HepG2 (cell line): ENCODE results near the gene DQX1. TPM values are rescaled to one million over a fixed set of nuclear protein-coding genes. Genes with fewer than 3 reads are reported as not detected.

Experiments used
- ATAC-seq: fragments of 200-7000 bp; cut with Tn5 transposase; 3 replicates; pipeline ENCODE4 v1.9.1; 2020; ENCODE audit warnings: mild to moderate bottlenecking, moderate library complexity
- BruUV-seq: library from RNA; stranded (reverse); fragments of 400-500 nt; replicated peaks from 2 replicates; lab custom pipeline; 2021; lab: Mats Ljungman, UMichigan
- CTCF ChIA-PET: fragments of 300-600 bp; formaldehyde crosslinking; extraction: SDS; loops from one replicate; lab custom pipeline; 2021; ENCODE audit warnings: low total read pairs, inconsistent platforms, low intra/inter-chr PET ratio; lab: Yijun Ruan, JAX
- POLR2A ChIA-PET: fragments of 350-600 bp; sonication (Branson Sonifier 250); formaldehyde crosslinking; loops from one replicate; lab custom pipeline; 2020; ENCODE audit warnings: antibody characterized with exemption, inconsistent platforms; lab: Yijun Ruan, JAX
- DNase-seq: peaks from one replicate; pipeline ENCODE4 v3.0.0-alpha.2; 2015; ENCODE audit warnings: low spot score
- FAIRE-seq: peaks from 3 replicates; lab custom pipeline; 2011; peaks lifted over from hg19 to GRCh38; lab: Jason Lieb, UNC
- H2AFZ ChIP-seq: one replicate; pipeline ENCODE4 v1.6.1; 2011; ENCODE audit warnings: low read length, inconsistent platforms
- H3K27ac ChIP-seq: fragments of 300-600 bp; 3 replicates; pipeline ENCODE4 v1.8.0; 2011; ENCODE audit warnings: mixed run types, mild to moderate bottlenecking, mixed read lengths, low read length, inconsistent platforms; ENCODE audit not compliant: insufficient read depth; ENCODE audit errors: extremely low read length
- H3K27me3 ChIP-seq, 2 experiments: fragments of 200-600 bp in 1 of 2; 2 replicates in 1 of 2; 3 replicates in 1 of 2; pipeline versions ENCODE4 v1.6.0 to v1.8.0; 2011; ENCODE audit warnings: low read length in 2 of 2, mild to moderate bottlenecking in 2 of 2, moderate library complexity in 2 of 2, inconsistent platforms in 1 of 2; ENCODE audit not compliant: insufficient read depth in 2 of 2, control insufficient read depth in 1 of 2
- H3K36me3 ChIP-seq, 2 experiments: fragments of 200-600 bp in 1 of 2; replicated peaks in 1 of 2; 2 replicates in 1 of 2; 3 replicates in 1 of 2; pipeline versions ENCODE4 v1.5.1 to v1.8.0; 2011; ENCODE audit warnings: low read length in 2 of 2, inconsistent platforms in 1 of 2; ENCODE audit not compliant: insufficient read depth in 2 of 2, control insufficient read depth in 1 of 2
- H3K4me1 ChIP-seq: 2 replicates; pipeline ENCODE4 v1.5.1; 2012; ENCODE audit warnings: low read length, inconsistent platforms; ENCODE audit not compliant: insufficient read depth
- H3K4me2 ChIP-seq: 2 replicates; pipeline ENCODE4 v1.6.0; 2011; ENCODE audit warnings: low read depth, low read length, inconsistent platforms
- H3K4me3 ChIP-seq, 3 experiments: fragments of 200-600 bp in 1 of 3; sonication (generic), shearing (Covaris generic) in 1 of 3; replicated peaks in 1 of 3; 2 replicates each; pipeline ENCODE4 v1.5.1; 2011 to 2016; ENCODE audit warnings: low read length in 3 of 3, inconsistent platforms in 2 of 3, low read depth in 2 of 3, mild to moderate bottlenecking in 2 of 3, control low read depth in 1 of 3, mixed read lengths in 1 of 3; ENCODE audit not compliant: insufficient read depth in 1 of 3
- H3K79me2 ChIP-seq: one replicate; pipeline ENCODE4 v1.6.1; 2011; ENCODE audit warnings: low read length, inconsistent platforms; ENCODE audit not compliant: insufficient read depth
- H3K9ac ChIP-seq: 2 replicates; pipeline ENCODE4 v1.6.0; 2011; ENCODE audit warnings: mild to moderate bottlenecking, low read depth, low read length, inconsistent platforms; ENCODE audit not compliant: insufficient read depth
- H3K9me3 ChIP-seq: 2 replicates; pipeline ENCODE4 v1.5.1; 2012; ENCODE audit warnings: mild to moderate bottlenecking, low read length
- H4K20me1 ChIP-seq: 2 replicates; pipeline ENCODE4 v1.6.0; 2011; ENCODE audit warnings: inconsistent platforms, mild to moderate bottlenecking, low read length, moderate library complexity; ENCODE audit not compliant: insufficient read depth
- CREB1 ChIP-seq, 2 experiments: fragments of 450-650 bp in 1 of 2; IDR thresholded peaks; 2 replicates each; pipeline ENCODE4 v1.6.1; 2016 to 2017; ENCODE audit warnings: control low read depth in 1 of 2, mild to moderate bottlenecking in 1 of 2, missing compliant biosample characterization in 1 of 2, missing genetic modification characterization in 1 of 2
- GATAD2A ChIP-seq: IDR thresholded peaks from 2 replicates; pipeline ENCODE4 v1.6.1; 2016
- GFI1 ChIP-seq: sonication (generic); formaldehyde crosslinking; IDR thresholded peaks from 2 replicates; pipeline ENCODE4 v1.5.0; 2020; ENCODE audit warnings: missing genetic modification reagents, mild to moderate bottlenecking, borderline replicate concordance
- HNRNPK ChIP-seq: fragments of 200-400 bp; formaldehyde crosslinking; IDR thresholded peaks from 2 replicates; pipeline ENCODE4 v1.6.1; 2018; ENCODE audit warnings: low read length, low read depth, moderate library complexity, mild to moderate bottlenecking; ENCODE audit not compliant: poor library complexity, severe bottlenecking
- PITX1 ChIP-seq: sonication (generic); formaldehyde crosslinking; IDR thresholded peaks from 2 replicates; pipeline ENCODE4 v1.5.1; 2020; ENCODE audit warnings: mild to moderate bottlenecking, missing genetic modification reagents
- SMAD1 ChIP-seq: sonication (generic); formaldehyde crosslinking; IDR thresholded peaks from 2 replicates; pipeline ENCODE4 v1.4.0; 2020; ENCODE audit warnings: missing genetic modification reagents, low read depth, mild to moderate bottlenecking, borderline replicate concordance
- TCF7L2 ChIP-seq: IDR thresholded peaks from 2 replicates; pipeline ENCODE4 v1.6.1; 2011; ENCODE audit warnings: mild to moderate bottlenecking, low read depth, low read length, moderate library complexity
- YEATS2 ChIP-seq: sonication (generic); formaldehyde crosslinking; IDR thresholded peaks from 2 replicates; pipeline ENCODE4 v1.4.0; 2020; ENCODE audit warnings: missing genetic modification reagents, borderline replicate concordance
- ZC3H13 ChIP-seq: sonication (generic); formaldehyde crosslinking; IDR thresholded peaks from 2 replicates; pipeline ENCODE4 v1.8.1; 2023; ENCODE audit warnings: mild to moderate bottlenecking, missing genetic modification reagents, moderate library complexity
- ZNF446 ChIP-seq: sonication (generic); formaldehyde crosslinking; IDR thresholded peaks from 2 replicates; pipeline ENCODE4 v1.5.0; 2020; ENCODE audit warnings: mild to moderate bottlenecking, missing genetic modification reagents
- ZNF556 ChIP-seq: sonication (generic); formaldehyde crosslinking; IDR thresholded peaks from 2 replicates; pipeline ENCODE4 v1.4.0; 2020; ENCODE audit warnings: mild to moderate bottlenecking, missing genetic modification reagents, borderline replicate concordance
- ZNF83 ChIP-seq: sonication (generic); formaldehyde crosslinking; IDR thresholded peaks from 2 replicates; pipeline ENCODE4 v1.4.0; 2020; ENCODE audit warnings: missing genetic modification reagents, mild to moderate bottlenecking, borderline replicate concordance
- ZNF850 ChIP-seq: sonication (generic); formaldehyde crosslinking; conservative IDR thresholded peaks from 2 replicates; pipeline ENCODE4 v1.9.0; 2021; ENCODE audit warnings: mild to moderate bottlenecking, missing genetic modification reagents
- WGBS: methylation state at CpG from one replicate; pipeline ENCODE4 v1.1.6; 2017; ENCODE audit warnings: low lambda C conversion rate; 5-methylcytosine and 5-hydroxymethylcytosine counted together
- in situ Hi-C: cut with HindIII; loops from 2 replicates; pipeline ENCODE4 v1.10.0; 2017; ENCODE audit warnings: low pct_unique_long_range_greater_than_20kb; ENCODE audit not compliant: extremely low pct_ligation_motif_present
- intact Hi-C: fragments of 100-400 bp; cut with micrococcal nuclease; formaldehyde crosslinking; loops from one replicate; pipeline ENCODE4 v1.10.0; 2022; ENCODE audit not compliant: unreplicated experiment
- polyA plus RNA-seq, 8 experiments: library from polyadenylated mRNA; depleted of rRNA in 3 of 8; stranded (reverse) in 7 of 8; unstranded in 1 of 8; fragments of >200 nt; fragmentation: Illumina TruSeq in 4 of 8; extraction: Trizol in 4 of 8; gene quantifications; 2 replicates each; pipeline versions ENCODE4 v1.2.1 to v1.2.3, GENCODE V29; 2011 to 2016; ENCODE audit warnings: low read depth in 4 of 8, missing spikeins in 1 of 8, mixed read lengths in 1 of 8; ENCODE audit not compliant: insufficient read depth in 1 of 8
- total RNA-seq, 5 experiments: library from RNA; depleted of rRNA; stranded (reverse); fragments of >200 nt; fragmentation: Illumina TruSeq; extraction: Trizol; gene quantifications; 2 replicates each; pipeline ENCODE4 v1.2.3, GENCODE V29; 2016; ENCODE audit warnings: low read depth in 1 of 5
- TF ChIP-seq, protein P1 (sequence below): IDR thresholded peaks from 2 replicates; pipeline ENCODE4 v1.6.1; 2016; ENCODE audit warnings: missing compliant biosample characterization, missing genetic modification reagents, borderline replicate concordance
- TF ChIP-seq, protein P2 (sequence below): sonication (generic); formaldehyde crosslinking; IDR thresholded peaks from 2 replicates; pipeline ENCODE4 v1.4.0; 2020; ENCODE audit warnings: missing genetic modification reagents
- TF ChIP-seq, protein P3 (sequence below): sonication (generic); formaldehyde crosslinking; IDR thresholded peaks from 2 replicates; pipeline ENCODE4; 2020; ENCODE audit warnings: missing genetic modification reagents, mild to moderate bottlenecking, borderline replicate concordance

The DQX1 gene
- total and polyA plus RNA-seq, 2 of the 13 experiments (the other 11 are each of a cell fraction or from before 2014, with no cell fraction given), result 27.6 to 89.8 TPM

DNA sequence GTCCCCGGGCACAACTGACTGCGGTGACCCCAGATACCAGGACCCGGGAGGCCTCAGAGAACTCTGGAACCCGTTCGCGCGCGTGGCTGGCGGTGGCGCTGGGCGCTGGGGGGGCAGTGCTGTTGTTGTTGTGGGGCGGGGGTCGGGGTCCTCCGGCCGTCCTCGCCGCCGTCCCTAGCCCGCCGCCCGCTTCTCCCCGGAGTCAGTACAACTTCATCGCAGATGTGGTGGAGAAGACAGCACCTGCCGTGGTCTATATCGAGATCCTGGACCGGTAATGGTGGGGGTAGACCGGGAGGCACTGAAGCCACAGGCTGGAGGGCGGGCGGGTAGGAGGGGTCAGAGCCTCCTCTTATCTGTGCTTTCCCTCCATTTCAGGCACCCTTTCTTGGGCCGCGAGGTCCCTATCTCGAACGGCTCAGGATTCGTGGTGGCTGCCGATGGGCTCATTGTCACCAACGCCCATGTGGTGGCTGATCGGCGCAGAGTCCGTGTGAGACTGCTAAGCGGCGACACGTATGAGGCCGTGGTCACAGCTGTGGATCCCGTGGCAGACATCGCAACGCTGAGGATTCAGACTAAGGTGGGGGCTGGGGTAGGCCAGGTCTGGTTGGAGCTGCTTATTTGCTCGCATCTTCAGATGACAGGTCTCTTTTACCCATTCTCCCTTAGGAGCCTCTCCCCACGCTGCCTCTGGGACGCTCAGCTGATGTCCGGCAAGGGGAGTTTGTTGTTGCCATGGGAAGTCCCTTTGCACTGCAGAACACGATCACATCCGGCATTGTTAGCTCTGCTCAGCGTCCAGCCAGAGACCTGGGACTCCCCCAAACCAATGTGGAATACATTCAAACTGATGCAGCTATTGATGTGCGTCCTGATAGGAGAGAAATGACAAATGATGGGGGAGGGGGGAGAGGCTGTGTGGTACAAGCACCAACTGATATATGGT lies 4.5 kb upstream of the DQX1 start:
- DNase-seq (no peak), FAIRE-seq (no peak), ATAC-seq (peak; percentile 8)
- Histone ChIP-seq H4K20me1 (no peaks in the 10 kb centered on the region), H3K4me2 (peak overlapping the region; percentile 88), H3K36me3 (peaks cover 19 to 33% of the 10 kb centered on the region in 2 experiments), H2AFZ (no peak overlapping the region), H3K4me1 (peaks cover 46% of the 10 kb centered on the region), H3K4me3 (peak overlapping the region; percentile 84 to 100 (median 100)), H3K9ac (peak overlapping the region; percentile 99), H3K27ac (peak overlapping the region; percentile 95), H3K27me3 (no peaks in the 10 kb centered on the region; a peak in 1 of 5 replicates), H3K9me3 (no peaks in the 10 kb centered on the region), H3K79me2 (peaks cover 36% of the 10 kb centered on the region)
- WGBS, result 48% methylated on average over 33 of the region's 54 CpGs
- in situ Hi-C loops, result no loop called here
- ChIA-PET CTCF (interaction anchor here (1.5 to 1.9 kb wide), 2 partner anchors 23 to 47 kb away, joined by 3 to 5 read pairs; partner anchors contain the start of genes CCDC142, PCGF1 and TTC31), POLR2A (interaction anchor here (0.6 to 5.9 kb wide), 25 partner anchors 8 to 352 kb away, joined by 3 to 93 read pairs (median 6); partner anchors contain the start of genes CCDC142, INO80B, LBX2 and LOXL3)
- intact Hi-C loops, result no loop called here
- BruUV-seq, result no TSS peak
- TF ChIP-seq, protein P1, sequence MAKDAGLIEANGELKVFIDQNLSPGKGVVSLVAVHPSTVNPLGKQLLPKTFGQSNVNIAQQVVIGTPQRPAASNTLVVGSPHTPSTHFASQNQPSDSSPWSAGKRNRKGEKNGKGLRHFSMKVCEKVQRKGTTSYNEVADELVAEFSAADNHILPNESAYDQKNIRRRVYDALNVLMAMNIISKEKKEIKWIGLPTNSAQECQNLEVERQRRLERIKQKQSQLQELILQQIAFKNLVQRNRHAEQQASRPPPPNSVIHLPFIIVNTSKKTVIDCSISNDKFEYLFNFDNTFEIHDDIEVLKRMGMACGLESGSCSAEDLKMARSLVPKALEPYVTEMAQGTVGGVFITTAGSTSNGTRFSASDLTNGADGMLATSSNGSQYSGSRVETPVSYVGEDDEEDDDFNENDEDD (CRISPR knock-in tag), result peak; percentile 45; the same call in 1 of the 2 replicates
- TF ChIP-seq ZC3H13 (CRISPR knock-in tag), result 0 out of 2 replicates have a peak, but pooled peaks have one; percentile 17
- no peak; the same call in none of the 2 replicates for TF ChIP-seq ZNF850 (CRISPR knock-in tag)
- no peak for TF ChIP-seq HNRNPK
- 0 out of 2 replicates have a peak, but pooled peaks have one; percentile 2 for TF ChIP-seq ZNF556 (CRISPR knock-in tag)
- TF ChIP-seq TCF7L2, result no peak
- no peak for TF ChIP-seq CREB1 (IDR thresholded peaks at IDR 0.05)
- no peak for TF ChIP-seq CREB1 (CRISPR knock-in tag; IDR thresholded peaks at IDR 0.05)
- no peak for TF ChIP-seq SMAD1
- no peak for TF ChIP-seq YEATS2 (CRISPR knock-in tag)
- TF ChIP-seq ZNF83 (CRISPR knock-in tag), result 0 out of 2 replicates have a peak, but pooled peaks have one; percentile 25
- no peak for TF ChIP-seq GATAD2A (CRISPR knock-in tag)
- 0 out of 2 replicates have a peak, but pooled peaks have one; percentile 23 for TF ChIP-seq PITX1
- TF ChIP-seq, protein P2, sequence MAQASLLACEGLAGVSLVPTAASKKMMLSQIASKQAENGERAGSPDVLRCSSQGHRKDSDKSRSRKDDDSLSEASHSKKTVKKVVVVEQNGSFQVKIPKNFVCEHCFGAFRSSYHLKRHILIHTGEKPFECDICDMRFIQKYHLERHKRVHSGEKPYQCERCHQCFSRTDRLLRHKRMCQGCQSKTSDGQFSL, result peak; percentile 60
- 0 out of 2 replicates have a peak, but pooled peaks have one; percentile 30 for TF ChIP-seq ZNF446 (CRISPR knock-in tag)
- TF ChIP-seq, protein P3, sequence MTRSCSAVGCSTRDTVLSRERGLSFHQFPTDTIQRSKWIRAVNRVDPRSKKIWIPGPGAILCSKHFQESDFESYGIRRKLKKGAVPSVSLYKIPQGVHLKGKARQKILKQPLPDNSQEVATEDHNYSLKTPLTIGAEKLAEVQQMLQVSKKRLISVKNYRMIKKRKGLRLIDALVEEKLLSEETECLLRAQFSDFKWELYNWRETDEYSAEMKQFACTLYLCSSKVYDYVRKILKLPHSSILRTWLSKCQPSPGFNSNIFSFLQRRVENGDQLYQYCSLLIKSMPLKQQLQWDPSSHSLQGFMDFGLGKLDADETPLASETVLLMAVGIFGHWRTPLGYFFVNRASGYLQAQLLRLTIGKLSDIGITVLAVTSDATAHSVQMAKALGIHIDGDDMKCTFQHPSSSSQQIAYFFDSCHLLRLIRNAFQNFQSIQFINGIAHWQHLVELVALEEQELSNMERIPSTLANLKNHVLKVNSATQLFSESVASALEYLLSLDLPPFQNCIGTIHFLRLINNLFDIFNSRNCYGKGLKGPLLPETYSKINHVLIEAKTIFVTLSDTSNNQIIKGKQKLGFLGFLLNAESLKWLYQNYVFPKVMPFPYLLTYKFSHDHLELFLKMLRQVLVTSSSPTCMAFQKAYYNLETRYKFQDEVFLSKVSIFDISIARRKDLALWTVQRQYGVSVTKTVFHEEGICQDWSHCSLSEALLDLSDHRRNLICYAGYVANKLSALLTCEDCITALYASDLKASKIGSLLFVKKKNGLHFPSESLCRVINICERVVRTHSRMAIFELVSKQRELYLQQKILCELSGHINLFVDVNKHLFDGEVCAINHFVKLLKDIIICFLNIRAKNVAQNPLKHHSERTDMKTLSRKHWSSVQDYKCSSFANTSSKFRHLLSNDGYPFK (CRISPR knock-in tag), result no peak
- TF ChIP-seq GFI1 (CRISPR knock-in tag), result no peak
